ENCODE results near the gene ZNF579.

The ZNF579 gene

DNA sequence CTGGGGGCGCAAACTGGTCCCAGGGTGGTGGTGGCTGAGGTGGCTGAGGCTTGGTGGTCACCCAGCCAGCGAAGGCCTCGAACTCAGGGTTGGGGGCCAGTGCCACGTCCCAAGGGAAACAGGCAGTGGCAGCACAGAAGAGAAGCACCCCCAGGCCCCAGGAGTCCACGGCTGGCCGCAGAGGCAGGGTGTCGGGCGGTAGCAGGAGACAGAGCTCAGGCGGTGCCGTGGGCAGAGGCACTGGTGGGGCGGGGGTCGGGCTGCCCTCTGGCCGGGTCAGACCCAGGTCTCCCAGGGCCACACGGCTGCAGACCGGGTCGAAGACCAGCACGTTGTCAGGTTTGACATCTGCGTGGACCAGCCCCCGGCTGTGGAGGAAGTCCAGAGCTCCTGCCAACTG, 39.6 kb downstream of the ZNF579 start:
- TF ChIP-seq EZH2phosphoT487 (IDR thresholded peaks at IDR 0.05; ENCODE audit: borderline replicate concordance, low read length) (no peak), CTCF (IDR thresholded peaks at IDR 0.05; ENCODE audit: low read depth, low read length, poor library complexity, severe bottlenecking) (no peak)
- no peaks in the 10 kb centered on the region for H3K4me1 ChIP-seq (ENCODE audit: control insufficient read depth, low read length)
- H3K9me2 ChIP-seq (replicated peaks; ENCODE audit: control insufficient read depth, low read length) = no peaks in the 10 kb centered on the region
- no peaks in the 10 kb centered on the region for H3K36me3 ChIP-seq (ENCODE audit: control insufficient read depth, low read length)
- H3K27ac ChIP-seq (ENCODE audit: low read depth, low read length) = no peak overlapping the region
- no peaks in the 10 kb centered on the region for H3K79me2 ChIP-seq (ENCODE audit: control insufficient read depth, low read length)
- no peaks in the 10 kb centered on the region for H3F3A ChIP-seq (ENCODE audit: control insufficient read depth, insufficient read depth)
- H4K20me1 ChIP-seq (ENCODE audit: control insufficient read depth, insufficient read depth, low read depth, low read length) = no peaks in the 10 kb centered on the region
- H3K9me3 ChIP-seq (ENCODE audit: control insufficient read depth, insufficient read depth, low read length) = no peaks in the 10 kb centered on the region
- no peak overlapping the region for H3K4me2 ChIP-seq (ENCODE audit: low read length)
- no peak overlapping the region for H3K4me3 ChIP-seq (ENCODE audit: low read length)
- no peaks in the 10 kb centered on the region for H3K27me3 ChIP-seq (ENCODE audit: control insufficient read depth, low read length)

- no peak overlapping the region for H3K27ac ChIP-seq (ENCODE audit: low read depth, low read length)
- no peaks in the 10 kb centered on the region for H3K4me1 ChIP-seq (ENCODE audit: control insufficient read depth, low read length)
- no peaks in the 10 kb centered on the region for H3K79me2 ChIP-seq (ENCODE audit: control insufficient read depth, low read length)
- H3K27me3 ChIP-seq (ENCODE audit: control insufficient read depth, low read length) = no peaks in the 10 kb centered on the region
- no peak overlapping the region for H3K4me2 ChIP-seq (ENCODE audit: low read length)
- H3K4me3 ChIP-seq (ENCODE audit: low read length) = no peak overlapping the region
- TF ChIP-seq CTCF (IDR thresholded peaks at IDR 0.05; ENCODE audit: low read depth, low read length, poor library complexity, severe bottlenecking) (no peak), EZH2phosphoT487 (IDR thresholded peaks at IDR 0.05; ENCODE audit: borderline replicate concordance, low read length) (no peak)
- H3K9me2 ChIP-seq (replicated peaks; ENCODE audit: control insufficient read depth, low read length) = no peaks in the 10 kb centered on the region
- no peaks in the 10 kb centered on the region for H3K36me3 ChIP-seq (ENCODE audit: control insufficient read depth, low read length)
- no peaks in the 10 kb centered on the region for H3F3A ChIP-seq (ENCODE audit: control insufficient read depth, insufficient read depth)
- H3K9me3 ChIP-seq (ENCODE audit: control insufficient read depth, insufficient read depth, low read length) = no peaks in the 10 kb centered on the region
- H4K20me1 ChIP-seq (ENCODE audit: control insufficient read depth, insufficient read depth, low read depth, low read length) = no peaks in the 10 kb centered on the region
These were observed 40.0 kb downstream of the ZNF579 start for GRCh38 chr19:55540619-55541018.

DNA sequence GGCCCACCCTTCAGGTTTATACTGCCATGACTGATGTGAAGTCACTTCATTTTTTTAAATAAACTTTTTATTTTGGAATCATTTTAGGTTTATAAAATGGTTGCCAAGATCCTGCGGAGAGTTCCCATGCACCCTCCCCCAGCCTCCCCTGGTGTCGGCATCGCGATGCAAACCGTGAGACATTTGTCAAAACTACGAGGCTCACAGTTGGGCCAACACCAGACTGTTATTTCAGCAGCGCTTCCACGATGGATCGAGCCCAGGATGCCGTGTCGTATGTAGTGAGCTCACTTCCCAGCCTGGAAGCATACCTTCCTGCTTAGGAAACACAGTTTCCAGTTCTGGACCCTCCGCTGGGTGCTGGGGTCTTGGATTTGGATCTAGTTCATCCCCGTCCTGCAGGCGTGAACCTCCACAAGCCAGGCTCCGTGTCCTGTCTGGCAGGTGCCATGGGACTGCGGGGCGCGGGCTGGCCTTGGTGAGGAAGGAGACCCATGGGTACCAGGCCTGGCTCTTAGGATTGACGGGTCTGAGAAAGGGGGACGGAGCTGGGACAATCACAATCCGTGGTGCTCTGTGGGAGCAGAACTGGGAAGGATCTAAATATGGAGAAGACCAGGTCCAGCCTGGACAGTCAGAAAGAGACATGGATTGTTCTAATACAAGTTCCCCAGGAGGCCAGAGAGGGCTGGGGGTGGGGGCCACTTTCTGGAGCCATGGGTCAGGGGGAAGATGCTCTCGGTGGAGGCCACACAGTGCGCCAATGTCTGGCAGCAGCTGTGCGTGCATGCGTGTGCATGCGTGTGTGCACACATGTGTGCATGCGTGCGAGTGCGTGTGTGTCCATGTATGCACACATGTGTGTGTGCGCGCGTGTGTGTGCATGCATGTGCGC, 41.3 kb downstream of the ZNF579 start:
- Histone ChIP-seq H3K79me2 (ENCODE audit: control insufficient read depth, low read length) (no peaks in the 10 kb centered on the region), H4K20me1 (ENCODE audit: control insufficient read depth, insufficient read depth, low read depth, low read length) (no peaks in the 10 kb centered on the region), H3K4me2 (ENCODE audit: low read length) (no peak overlapping the region), H3K27ac (ENCODE audit: low read depth, low read length) (no peak overlapping the region), H3K4me3 (ENCODE audit: low read length) (no peak overlapping the region), H3F3A (ENCODE audit: control insufficient read depth, insufficient read depth) (no peaks in the 10 kb centered on the region), H3K9me3 (ENCODE audit: control insufficient read depth, insufficient read depth, low read length) (no peaks in the 10 kb centered on the region), H3K9me2 (replicated peaks; ENCODE audit: control insufficient read depth, low read length) (no peaks in the 10 kb centered on the region), H3K4me1 (ENCODE audit: control insufficient read depth, low read length) (no peaks in the 10 kb centered on the region), H3K36me3 (ENCODE audit: control insufficient read depth, low read length) (no peaks in the 10 kb centered on the region), H3K27me3 (ENCODE audit: control insufficient read depth, low read length) (no peaks in the 10 kb centered on the region)
- no peak for TF ChIP-seq CTCF (IDR thresholded peaks at IDR 0.05; ENCODE audit: low read depth, low read length, poor library complexity, severe bottlenecking)
- no peak for TF ChIP-seq EZH2phosphoT487 (IDR thresholded peaks at IDR 0.05; ENCODE audit: borderline replicate concordance, low read length)
